RWPE2 (cell line): ENCODE measurements around the gene C4orf51.
A peak's percentile ranks its signal among the peaks of the same experiment; 100 is the strongest.

Experiments used
- ATAC-seq: fragments of 200-7000 bp; cut with Tn5 transposase; 3 replicates; pipeline ENCODE4 v1.9.1; 2021; ENCODE audit warnings: low read depth
- DNase-seq: peaks from one replicate; pipeline ENCODE4 v3.0.0-alpha.2; 2020; ENCODE audit warnings: low spot score
- H3K27ac ChIP-seq: fragments of 450-650 bp; 2 replicates; pipeline ENCODE4 v1.5.1; 2017; ENCODE audit warnings: mild to moderate bottlenecking; ENCODE audit not compliant: poor library complexity, severe bottlenecking
- H3K27me3 ChIP-seq: fragments of 250-450 bp; sonication (Bioruptor Pico); 2 replicates; pipeline ENCODE4 v1.5.1; 2021; ENCODE audit warnings: mild to moderate bottlenecking, moderate library complexity; ENCODE audit not compliant: insufficient read depth, poor library complexity, severe bottlenecking
- H3K36me3 ChIP-seq: fragments of 250-450 bp; sonication (Bioruptor Pico); 2 replicates; pipeline ENCODE4 v1.5.1; 2020; ENCODE audit warnings: low read depth, mild to moderate bottlenecking, moderate library complexity
- H3K4me1 ChIP-seq: fragments of 250-450 bp; sonication (Bioruptor Pico); 2 replicates; pipeline ENCODE4 v1.5.1; 2021; ENCODE audit warnings: mild to moderate bottlenecking, moderate library complexity; ENCODE audit not compliant: insufficient read depth, poor library complexity, severe bottlenecking
- H3K4me3 ChIP-seq: fragments of 250-450 bp; sonication (Bioruptor Pico); 2 replicates; pipeline ENCODE4 v1.5.1; 2021; ENCODE audit warnings: mild to moderate bottlenecking, moderate library complexity; ENCODE audit not compliant: severe bottlenecking
- H3K9me3 ChIP-seq: fragments of 250-450 bp; sonication (Bioruptor Pico); 2 replicates; pipeline ENCODE4 v1.5.1; 2021; ENCODE audit warnings: mild to moderate bottlenecking, moderate library complexity; ENCODE audit not compliant: severe bottlenecking
- TF ChIP-seq, protein P1 (sequence below): fragments of 450-650 bp; IDR thresholded peaks from one replicate; pipeline ENCODE4 v1.5.1; 2017; ENCODE audit warnings: mild to moderate bottlenecking, moderate library complexity; ENCODE audit not compliant: poor library complexity, severe bottlenecking

The C4orf51 gene

DNA sequence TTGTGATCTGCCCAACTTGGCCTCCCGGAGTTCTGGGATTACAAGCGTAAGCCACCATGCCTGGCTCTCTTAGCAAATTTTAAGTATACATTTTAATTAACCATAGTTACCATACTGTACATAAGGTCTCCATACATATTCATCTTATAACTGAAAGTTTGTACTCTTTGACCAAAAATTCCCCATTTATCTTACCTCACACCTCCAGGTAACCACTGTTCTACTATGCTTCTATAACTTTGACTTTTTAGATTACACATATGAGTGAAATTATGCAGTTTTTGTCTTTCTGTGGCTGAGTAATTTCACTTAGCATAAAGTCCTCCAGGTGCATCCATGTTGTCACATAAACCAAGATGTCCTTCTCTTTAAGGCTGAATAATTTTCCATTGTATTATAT lies 17.4 kb downstream of the C4orf51 start:
- ATAC-seq: no peak
- H3K9me3 ChIP-seq: no peaks in the 10 kb centered on the region

DNA sequence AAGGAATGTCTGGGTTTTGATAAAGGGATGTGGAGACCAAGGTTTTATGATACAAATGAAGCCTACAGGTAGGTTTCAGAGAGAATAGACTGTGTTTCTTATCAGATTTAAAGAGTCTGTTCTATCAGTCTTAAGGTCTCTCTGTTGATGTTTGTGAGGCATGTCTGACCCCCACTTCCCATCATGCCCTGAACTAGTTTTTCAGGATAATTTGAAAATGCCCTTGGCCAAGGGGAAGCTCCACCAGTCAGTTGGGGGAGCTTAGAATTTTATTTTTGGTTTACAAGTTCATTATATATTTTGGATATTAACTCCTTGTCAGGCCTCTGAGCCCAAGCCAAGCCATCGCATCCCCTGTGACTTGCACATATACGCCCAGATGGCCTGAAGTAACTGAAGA lies 18.6 kb downstream of the C4orf51 start:
- no peaks in the 10 kb centered on the region for H3K36me3 ChIP-seq
- H3K27ac ChIP-seq: no peak overlapping the region
- no peaks in the 10 kb centered on the region for H3K27me3 ChIP-seq
- no peaks in the 10 kb centered on the region for H3K4me1 ChIP-seq
- TF ChIP-seq, protein P1, sequence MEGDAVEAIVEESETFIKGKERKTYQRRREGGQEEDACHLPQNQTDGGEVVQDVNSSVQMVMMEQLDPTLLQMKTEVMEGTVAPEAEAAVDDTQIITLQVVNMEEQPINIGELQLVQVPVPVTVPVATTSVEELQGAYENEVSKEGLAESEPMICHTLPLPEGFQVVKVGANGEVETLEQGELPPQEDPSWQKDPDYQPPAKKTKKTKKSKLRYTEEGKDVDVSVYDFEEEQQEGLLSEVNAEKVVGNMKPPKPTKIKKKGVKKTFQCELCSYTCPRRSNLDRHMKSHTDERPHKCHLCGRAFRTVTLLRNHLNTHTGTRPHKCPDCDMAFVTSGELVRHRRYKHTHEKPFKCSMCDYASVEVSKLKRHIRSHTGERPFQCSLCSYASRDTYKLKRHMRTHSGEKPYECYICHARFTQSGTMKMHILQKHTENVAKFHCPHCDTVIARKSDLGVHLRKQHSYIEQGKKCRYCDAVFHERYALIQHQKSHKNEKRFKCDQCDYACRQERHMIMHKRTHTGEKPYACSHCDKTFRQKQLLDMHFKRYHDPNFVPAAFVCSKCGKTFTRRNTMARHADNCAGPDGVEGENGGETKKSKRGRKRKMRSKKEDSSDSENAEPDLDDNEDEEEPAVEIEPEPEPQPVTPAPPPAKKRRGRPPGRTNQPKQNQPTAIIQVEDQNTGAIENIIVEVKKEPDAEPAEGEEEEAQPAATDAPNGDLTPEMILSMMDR: no peak
- no peak for ATAC-seq
- no peak overlapping the region for H3K4me3 ChIP-seq
- no peaks in the 10 kb centered on the region for H3K9me3 ChIP-seq
- DNase-seq: no peak

More for the DNA sequence above, 17.4 kb downstream of the C4orf51 start:
- no peak overlapping the region for H3K27ac ChIP-seq
- H3K27me3 ChIP-seq: no peaks in the 10 kb centered on the region
- no peak for DNase-seq
- no peak overlapping the region for H3K4me3 ChIP-seq
- TF ChIP-seq, protein P1: no peak
- no peaks in the 10 kb centered on the region for H3K4me1 ChIP-seq
- H3K36me3 ChIP-seq: no peaks in the 10 kb centered on the region

DNA sequence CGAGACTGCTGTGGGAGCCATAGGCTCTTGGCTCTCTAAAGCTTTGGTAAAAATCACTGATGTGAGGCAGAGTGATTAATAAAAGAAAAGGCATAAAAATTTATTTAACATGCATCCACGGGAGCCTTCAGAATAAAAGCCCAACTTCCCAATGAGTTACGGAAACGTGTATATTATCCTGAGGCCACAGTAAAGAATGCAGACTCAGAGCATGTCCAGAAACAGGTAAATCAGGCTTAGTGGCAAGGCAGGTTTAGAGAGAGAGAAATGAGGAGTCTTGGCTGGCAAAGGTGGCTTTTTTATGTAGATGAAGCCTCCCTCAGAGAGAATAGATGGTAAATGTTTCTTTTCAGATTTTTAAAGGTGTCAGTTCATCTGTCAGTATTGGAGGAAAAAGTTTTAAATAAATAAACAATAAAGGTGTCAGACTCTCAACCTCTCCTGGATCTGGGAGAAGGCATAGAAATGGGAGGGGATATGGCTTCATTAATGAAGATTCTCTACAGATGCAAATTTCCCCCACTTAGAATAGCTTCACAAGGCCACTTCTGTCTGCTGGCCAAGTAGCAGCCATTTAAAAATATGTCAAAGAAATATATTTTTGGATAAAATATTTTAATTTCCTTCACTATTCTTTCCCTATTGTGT lies 24.0 kb downstream of the C4orf51 start:
- TF ChIP-seq, protein P1: no peak
- ATAC-seq: no peak
- no peak overlapping the region for H3K4me3 ChIP-seq
- H3K4me1 ChIP-seq: no peaks in the 10 kb centered on the region
- H3K9me3 ChIP-seq: no peaks in the 10 kb centered on the region
- no peak for DNase-seq
- no peaks in the 10 kb centered on the region for H3K27me3 ChIP-seq
- H3K36me3 ChIP-seq: no peaks in the 10 kb centered on the region
- no peak overlapping the region for H3K27ac ChIP-seq

DNA sequence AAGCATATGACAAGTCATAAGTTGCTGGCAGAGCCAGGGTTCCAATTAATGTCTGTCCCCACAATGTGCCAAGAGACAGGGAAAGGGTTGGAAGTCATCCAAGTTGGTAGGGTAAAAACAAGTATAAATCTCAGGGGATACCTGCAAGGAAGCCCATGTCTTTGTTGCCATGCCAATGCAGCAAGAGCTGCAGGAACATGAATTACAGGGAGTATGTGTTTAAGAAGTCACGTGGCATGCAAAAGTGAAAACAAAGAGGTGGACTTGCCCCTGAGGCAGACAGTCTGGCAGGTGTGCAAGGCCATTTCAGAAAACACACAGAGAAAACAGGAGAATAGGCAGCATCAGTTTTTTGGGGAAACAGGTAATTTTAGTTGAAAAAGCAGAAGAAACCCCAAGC lies 29.4 kb downstream of the C4orf51 start:
- Histone ChIP-seq H3K36me3 (no peaks in the 10 kb centered on the region), H3K4me3 (no peak overlapping the region), H3K27me3 (no peaks in the 10 kb centered on the region), H3K27ac (no peak overlapping the region), H3K4me1 (no peaks in the 10 kb centered on the region), H3K9me3 (no peaks in the 10 kb centered on the region)
- no peak for ATAC-seq
- TF ChIP-seq, protein P1: no peak
- DNase-seq: no peak

DNA sequence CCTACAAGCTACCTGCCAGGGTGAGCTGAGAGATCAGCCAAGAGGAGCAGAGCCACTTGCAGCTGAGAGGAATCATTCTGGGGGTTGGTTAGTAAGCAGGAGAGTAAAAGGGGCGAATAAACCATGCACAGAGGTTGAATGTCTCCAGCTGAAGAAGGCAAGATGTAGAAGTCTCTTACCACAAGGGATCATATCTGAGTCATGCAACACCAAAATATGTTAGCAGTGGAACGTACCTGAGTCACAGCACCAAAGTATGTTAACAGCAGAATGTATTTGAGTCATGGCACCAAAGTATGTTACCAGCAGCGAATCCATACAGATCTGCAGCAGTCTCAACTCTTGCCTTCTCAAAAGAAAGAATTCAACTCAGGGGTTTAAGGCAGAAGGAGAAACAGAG lies 29.9 kb downstream of the C4orf51 start:
- no peaks in the 10 kb centered on the region for H3K27me3 ChIP-seq
- no peak overlapping the region for H3K27ac ChIP-seq
- H3K9me3 ChIP-seq: no peaks in the 10 kb centered on the region
- no peaks in the 10 kb centered on the region for H3K4me1 ChIP-seq
- TF ChIP-seq, protein P1: no peak
- H3K36me3 ChIP-seq: no peaks in the 10 kb centered on the region
- DNase-seq (no peak), ATAC-seq (peak; percentile 100)
- H3K4me3 ChIP-seq: no peak overlapping the region
